ENCODE data around the gene EFNA5. TPM values are rescaled to one million over a fixed set of nuclear protein-coding genes. Genes with fewer than 3 reads are reported as not detected.
A peak's percentile ranks its signal among the peaks of the same experiment; 100 is the strongest.

The EFNA5 gene
- total and polyA plus RNA-seq, 2 of the 8 experiments (the other 6 are each of a cell fraction or from before 2014, with no cell fraction given), result 9.6 to 21.8 TPM

GRCh38 chr5:107368615-107369014 is 302.1 kb downstream of the EFNA5 start:
- Histone ChIP-seq H3K9me3 (ENCODE audit: insufficient read depth in 2 of 2, low read depth in 1 of 2, low read length in 1 of 2) (no peaks in the 10 kb centered on the region), H3K79me2 (ENCODE audit: control insufficient read depth in 1 of 2, insufficient read depth in 2 of 2, low read length in 2 of 2) (no peaks in the 10 kb centered on the region), H3K4me2 (ENCODE audit: insufficient read depth in 1 of 2, low read depth in 2 of 2, low read length in 2 of 2) (0 out of 4 replicates have a peak overlapping the region, but pooled peaks of 1 of the 2 experiments have one; percentile 37), H4K91ac (replicated peaks; ENCODE audit: insufficient read length, low read length) (no peak overlapping the region), H3K79me1 (ENCODE audit: low read depth, low read length) (no peaks in the 10 kb centered on the region), H2AFZ (ENCODE audit: low read length) (no peak overlapping the region), H3K23me2 (ENCODE audit: low read depth, low read length) (no peaks in the 10 kb centered on the region), H3K14ac (ENCODE audit: insufficient read length) (no peak overlapping the region), H3K27ac (ENCODE audit: low read depth, low read length) (no peak overlapping the region), H3K23ac (ENCODE audit: insufficient read length) (no peak overlapping the region), H3K4ac (replicated peaks; ENCODE audit: insufficient read length, low read depth, low read length) (no peak overlapping the region), H3K36me3 (ENCODE audit: control insufficient read depth in 2 of 4, insufficient read depth in 4 of 4, low read length in 3 of 4) (no peaks in the 10 kb centered on the region), H2BK15ac (ENCODE audit: low read length) (no peak overlapping the region), H2BK12ac (ENCODE audit: low read depth, low read length) (no peak overlapping the region), H4K20me1 (replicated peaks in 1 of 2; ENCODE audit: control insufficient read depth in 1 of 2, insufficient read depth in 2 of 2, low read length in 2 of 2) (no peaks in the 10 kb centered on the region), H2AK5ac (ENCODE audit: low read depth, low read length) (no peak overlapping the region), H2BK120ac (replicated peaks; ENCODE audit: low read depth, low read length) (no peak overlapping the region), H3K27me3 (replicated peaks in 1 of 4; ENCODE audit: control insufficient read depth in 3 of 4, extremely low read depth in 1 of 4, insufficient read depth in 3 of 4, low read length in 3 of 4) (no peaks in the 10 kb centered on the region), H4K5ac (ENCODE audit: insufficient read length, low read depth, low read length) (peak overlapping the region; percentile 30), H3K9ac (replicated peaks in 1 of 4; ENCODE audit: extremely low read depth in 1 of 4, low read depth in 3 of 4, low read length in 3 of 4) (no peak overlapping the region), H2BK5ac (ENCODE audit: low read depth, low read length) (no peak overlapping the region), H3K4me1 (replicated peaks in 1 of 4; ENCODE audit: control insufficient read depth in 3 of 4, insufficient read depth in 4 of 4, low read length in 3 of 4) (peaks cover 2 to 20% (median 8%) of the 10 kb centered on the region in 4 experiments), H3K56ac (replicated peaks; ENCODE audit: insufficient read length, low read depth, low read length) (no peak overlapping the region), H3K18ac (ENCODE audit: extremely low read depth, low read length) (no peak overlapping the region), H4K8ac (ENCODE audit: extremely low read depth, insufficient read depth, low read length) (no peak overlapping the region), H2BK20ac (ENCODE audit: low read length) (no peak overlapping the region; the same call in 1 of the 2 replicates), H3K4me3 (ENCODE audit: extremely low read depth in 1 of 4, insufficient read depth in 2 of 4, low read depth in 3 of 4, low read length in 4 of 4) (no peak overlapping the region)
- FAIRE-seq (no peak), DNase-seq (ENCODE audit: low read depth in 1 of 2, low spot score in 2 of 2) (no peak)
- TF ChIP-seq TBP (IDR thresholded peaks at IDR 0.05; ENCODE audit: low read depth, low read length), result no peak
- no peak for TF ChIP-seq EP300 (IDR thresholded peaks at IDR 0.05; ENCODE audit: borderline replicate concordance in 1 of 2, low read depth in 2 of 2, low read length in 2 of 2)
- no peak for TF ChIP-seq KDM5A (IDR thresholded peaks at IDR 0.05; ENCODE audit: low read length)
- TF ChIP-seq YY1 (IDR thresholded peaks at IDR 0.05; ENCODE audit: low read depth, low read length), result no peak
- TF ChIP-seq KDM4A (IDR thresholded peaks at IDR 0.05; ENCODE audit: low read depth, low read length, severe bottlenecking), result no peak
- TF ChIP-seq CTCF (IDR thresholded peaks at IDR 0.05; ENCODE audit: control extremely low read depth in 1 of 3, insufficient read depth in 1 of 3, low read depth in 1 of 3, low read length in 3 of 3), result no peak
- no peak for TF ChIP-seq NANOG (IDR thresholded peaks at IDR 0.05; ENCODE audit: insufficient read depth, low read depth, low read length, poor library complexity, severe bottlenecking)
- ChIA-PET CTCF (ENCODE audit: partially characterized antibody) (interaction anchor here (1.2 kb wide), 1 partner anchor 10 kb away, joined by 5 read pairs; no protein-coding TSS in a partner anchor), POLR2A (ENCODE audit: partially characterized antibody) (no interaction called here)
- 86% methylated on average over 7 of the region's 7 CpGs; no CpG with 5 or more reads in 1 of the 2 experiments for WGBS, 2 experiments (ENCODE audit: extremely low coverage in 1 of 2, insufficient coverage in 1 of 2, insufficient read length in 1 of 2, insufficient replicate concordance in 2 of 2, low coverage in 1 of 2, low lambda C conversion rate in 2 of 2, missing lambda C conversion rate in 1 of 2)

Data from H1 (cell line).